IMR-90 (cell line): Measurements from ENCODE around the gene RHEX. TPM values are rescaled to one million over a fixed set of nuclear protein-coding genes. Genes with fewer than 3 reads are reported as not detected.
A peak's percentile ranks its signal among the peaks of the same experiment; 100 is the strongest.

Experiments
- ATAC-seq: fragments of 200-7000 bp; cut with Tn5 transposase; 2 replicates; pipeline ENCODE4 v1.9.1; 2020; ENCODE audit warnings: low read depth, mild to moderate bottlenecking, moderate library complexity
- BruUV-seq: library from RNA; stranded (reverse); fragments of 400-500 nt; replicated peaks from 2 replicates; lab custom pipeline; 2021; lab: Mats Ljungman, UMichigan
- CTCF ChIA-PET: fragments of 300-600 bp; formaldehyde crosslinking; extraction: SDS; loops from one replicate; lab custom pipeline; 2021; ENCODE audit warnings: antibody characterized with exemption; lab: Yijun Ruan, JAX
- POLR2A ChIA-PET: fragments of 300-600 bp; sonication (Branson Sonifier 250); formaldehyde crosslinking; loops from one replicate; lab custom pipeline; 2022; ENCODE audit warnings: antibody characterized with exemption; ENCODE audit not compliant: unreplicated experiment; lab: Charles Lee
- DNase-seq: peaks from one replicate; pipeline ENCODE4 v3.0.0; 2013
- H2AFZ ChIP-seq: replicated peaks from 2 replicates; pipeline ENCODE3; 2013; ENCODE audit warnings: low read length, mild to moderate bottlenecking; ENCODE audit not compliant: poor library complexity
- H2AK5ac ChIP-seq: 2 replicates; pipeline ENCODE4 v1.6.1; 2013; ENCODE audit warnings: low read depth, low read length, inconsistent platforms
- H2AK9ac ChIP-seq: replicated peaks from 2 replicates; pipeline ENCODE3; 2013; ENCODE audit warnings: mild to moderate bottlenecking, low read depth, low read length, moderate library complexity; ENCODE audit not compliant: poor library complexity
- H2BK120ac ChIP-seq: 2 replicates; pipeline ENCODE4 v1.6.1; 2013; ENCODE audit warnings: low read depth, low read length, inconsistent platforms
- H2BK15ac ChIP-seq: 3 replicates; pipeline ENCODE4 v1.6.1; 2013; ENCODE audit warnings: low read depth, low read length, inconsistent platforms
- H2BK20ac ChIP-seq: 2 replicates; pipeline ENCODE4 v1.6.1; 2013; ENCODE audit warnings: low read depth, mild to moderate bottlenecking, inconsistent platforms, low read length, moderate library complexity
- H2BK5ac ChIP-seq: 2 replicates; pipeline ENCODE4 v1.6.1; 2013; ENCODE audit warnings: mild to moderate bottlenecking, low read depth, low read length, inconsistent platforms; ENCODE audit not compliant: poor library complexity, severe bottlenecking
- H3K14ac ChIP-seq: replicated peaks from 2 replicates; pipeline ENCODE4 v1.6.1; 2013; ENCODE audit warnings: low read depth, low read length, inconsistent platforms
- H3K18ac ChIP-seq: 2 replicates; pipeline ENCODE4 v1.6.1; 2013; ENCODE audit warnings: low read depth, low read length, control low read depth
- H3K23ac ChIP-seq: 2 replicates; pipeline ENCODE4 v1.6.1; 2013; ENCODE audit warnings: low read depth, low read length, inconsistent platforms
- H3K27ac ChIP-seq: 2 replicates; pipeline ENCODE4 v1.5.1; 2013; ENCODE audit warnings: mild to moderate bottlenecking, control low read depth, low read length; ENCODE audit not compliant: insufficient read depth
- H3K27me3 ChIP-seq: 2 replicates; pipeline ENCODE4 v1.6.1; 2013; ENCODE audit warnings: low read length; ENCODE audit not compliant: control insufficient read depth, insufficient read depth
- H3K36me3 ChIP-seq: 2 replicates; pipeline ENCODE4 v1.6.1; 2013; ENCODE audit warnings: low read length, mixed read lengths; ENCODE audit not compliant: control insufficient read depth, insufficient read depth
- H3K4ac ChIP-seq: 2 replicates; pipeline ENCODE4 v1.6.1; 2013; ENCODE audit warnings: low read depth, low read length, inconsistent platforms
- H3K4me1 ChIP-seq: 2 replicates; pipeline ENCODE4 v1.6.1; 2013; ENCODE audit warnings: low read length, mixed read lengths; ENCODE audit not compliant: control insufficient read depth, insufficient read depth
- H3K4me2 ChIP-seq: 2 replicates; pipeline ENCODE4 v1.6.1; 2013; ENCODE audit warnings: low read depth, mild to moderate bottlenecking, control low read depth, low read length, moderate library complexity
- H3K4me3 ChIP-seq: 2 replicates; pipeline ENCODE4 v1.5.1; 2013; ENCODE audit warnings: low read depth, mild to moderate bottlenecking, control low read depth, low read length, moderate library complexity; ENCODE audit not compliant: insufficient read depth
- H3K56ac ChIP-seq: 2 replicates; pipeline ENCODE4 v1.6.1; 2013; ENCODE audit warnings: low read length, inconsistent platforms; ENCODE audit not compliant: insufficient read depth; ENCODE audit errors: extremely low read depth
- H3K79me1 ChIP-seq, 2 experiments: 2 replicates each; pipeline ENCODE4 v1.6.1; 2013; ENCODE audit warnings: low read length in 2 of 2, inconsistent platforms in 1 of 2, low read depth in 1 of 2
- H3K9ac ChIP-seq: 2 replicates; pipeline ENCODE4 v1.6.1; 2013; ENCODE audit warnings: low read depth, low read length, control low read depth
- H3K9me1 ChIP-seq: 2 replicates; pipeline ENCODE4 v1.6.1; 2013; ENCODE audit warnings: low read length, inconsistent platforms; ENCODE audit not compliant: insufficient read depth
- H3K9me3 ChIP-seq: 2 replicates; pipeline ENCODE4 v1.6.1; 2013; ENCODE audit warnings: low read length; ENCODE audit not compliant: control insufficient read depth, insufficient read depth
- H4K20me1 ChIP-seq: 2 replicates; pipeline ENCODE4 v1.6.1; 2013; ENCODE audit warnings: low read length, inconsistent platforms; ENCODE audit not compliant: insufficient read depth
- H4K5ac ChIP-seq: 2 replicates; pipeline ENCODE4 v1.6.1; 2013; ENCODE audit warnings: mild to moderate bottlenecking, low read depth, low read length, control low read depth
- H4K8ac ChIP-seq, 2 experiments: 2 replicates each; pipeline ENCODE4 v1.6.1; 2013; ENCODE audit warnings: low read depth in 2 of 2, low read length in 2 of 2, control low read depth in 1 of 2, inconsistent platforms in 1 of 2
- H4K91ac ChIP-seq: 2 replicates; pipeline ENCODE4 v1.6.1; 2013; ENCODE audit warnings: low read depth, low read length, inconsistent platforms; ENCODE audit not compliant: insufficient read depth
- FOS ChIP-seq: fragments of 150-350 bp; IDR thresholded peaks from 2 replicates; pipeline ENCODE4 v1.6.1; 2016; ENCODE audit warnings: low read depth, low read length
- MAFK ChIP-seq: IDR thresholded peaks from 2 replicates; pipeline ENCODE4 v1.6.1; 2012; ENCODE audit warnings: low read depth, low read length, improper control_type of control experiment
- NFE2L2 ChIP-seq: fragments of 150-350 bp; IDR thresholded peaks from 2 replicates; pipeline ENCODE4 v1.6.1; 2016; ENCODE audit warnings: low read depth, mild to moderate bottlenecking, low read length
- POLR2A ChIP-seq: IDR thresholded peaks from 2 replicates; pipeline ENCODE4 v1.6.1; 2012; ENCODE audit warnings: mild to moderate bottlenecking, low read depth, low read length
- RAD21 ChIP-seq: IDR thresholded peaks from 2 replicates; pipeline ENCODE4 v1.6.1; 2012; ENCODE audit warnings: low read length, improper control_type of control experiment
- SMC3 ChIP-seq: fragments of 150-350 bp; IDR thresholded peaks from 2 replicates; pipeline ENCODE4 v1.6.1; 2016; ENCODE audit warnings: low read depth, mild to moderate bottlenecking, antibody characterized with exemption, low read length, moderate library complexity
- USF2 ChIP-seq: fragments of 150-350 bp; IDR thresholded peaks from 2 replicates; pipeline ENCODE4 v1.6.1; 2017; ENCODE audit warnings: mild to moderate bottlenecking, antibody characterized with exemption, low read length, low read depth
- WGBS, 2 experiments: methylation state at CpG; one replicate each; pipeline versions ENCODE4 v1.1.5 to v1.1.7; 2013; ENCODE audit warnings: missing lambda C conversion rate in 2 of 2; ENCODE audit not compliant: insufficient read length in 1 of 2; ENCODE audit errors: extremely low coverage in 2 of 2; 5-methylcytosine and 5-hydroxymethylcytosine counted together
- dilution Hi-C: fragments of 300-500 bp; cut with HindIII; formaldehyde crosslinking; loops from one replicate; pipeline ENCODE4 v1.14.3; 2018; ENCODE audit warnings: low sequenced_read_pairs; ENCODE audit not compliant: unreplicated experiment
- in situ Hi-C: fragments of 300-500 bp; cut with MboI; formaldehyde crosslinking; loops from 3 replicates; pipeline ENCODE4 v1.14.3; 2019; ENCODE audit warnings: low sequenced_read_pairs, inconsistent platforms, mixed read lengths
- intact Hi-C: fragments of 100-400 bp; cut with micrococcal nuclease; formaldehyde crosslinking; loops from 2 replicates; pipeline ENCODE4 v1.10.0; 2022
- polyA plus RNA-seq, 3 experiments: library from polyadenylated mRNA; depleted of rRNA; stranded (reverse); fragments of >200 nt; gene quantifications; 2 replicates each; pipeline ENCODE4 v1.2.3, GENCODE V29; 2012; ENCODE audit warnings: low replicate concordance in 1 of 3
- total RNA-seq: library from RNA; depleted of rRNA; stranded (reverse); fragments of >200 nt; gene quantifications from 2 replicates; pipeline ENCODE4 v1.2.3, GENCODE V29; 2012

Gene RHEX
- total and polyA plus RNA-seq, 2 of the 4 experiments (the other 2 are of a cell fraction): not detected

- no peak overlapping the region for H3K27ac ChIP-seq
- no peak for ATAC-seq
- H2BK5ac ChIP-seq: no peak overlapping the region
- H3K4me3 ChIP-seq: no peak overlapping the region
- H4K91ac ChIP-seq: no peak overlapping the region
- no peak overlapping the region for H3K56ac ChIP-seq
- dilution Hi-C loops: no loop called here
- no peak overlapping the region for H4K8ac ChIP-seq
- no peak overlapping the region for H4K5ac ChIP-seq
- CTCF ChIA-PET: no interaction called here
- no peaks in the 10 kb centered on the region for H3K9me3 ChIP-seq
- no peak overlapping the region for H3K4ac ChIP-seq
- TF ChIP-seq FOS (no peak), SMC3 (no peak), RAD21 (no peak), USF2 (no peak), NFE2L2 (no peak), POLR2A (no peak), MAFK (no peak)
- no peak overlapping the region for H2BK120ac ChIP-seq
- no TSS peak for BruUV-seq
- H3K9me1 ChIP-seq: no peaks in the 10 kb centered on the region
- in situ Hi-C loops: loop anchor here (25.0 kb wide), 1 partner anchor 454 kb away; no protein-coding TSS in a partner anchor
- H3K23ac ChIP-seq: no peak overlapping the region
- H3K9ac ChIP-seq: no peak overlapping the region
- no peaks in the 10 kb centered on the region; the same call in 1 of the 2 replicates for H3K4me1 ChIP-seq
- no peak overlapping the region for H2AK5ac ChIP-seq
- peaks cover 49% of the 10 kb centered on the region for H3K27me3 ChIP-seq
- no peak overlapping the region for H2BK15ac ChIP-seq
- H2AK9ac ChIP-seq: no peak overlapping the region
- 74% methylated on average over 20 of the region's 25 CpGs; no CpG with 5 or more reads in 1 of the 2 experiments for WGBS, 2 experiments
- no peak overlapping the region for H3K18ac ChIP-seq
- intact Hi-C loops: no loop called here
- H3K79me1 ChIP-seq: no peaks in the 10 kb centered on the region
- no peaks in the 10 kb centered on the region for H3K36me3 ChIP-seq
- no peaks in the 10 kb centered on the region for H4K20me1 ChIP-seq
- no peak overlapping the region for H2BK20ac ChIP-seq
- no peak for DNase-seq
- peak overlapping the region; percentile 7 for H2AFZ ChIP-seq
- no peak overlapping the region for H3K4me2 ChIP-seq
- POLR2A ChIA-PET: no interaction called here
- H3K14ac ChIP-seq: no peak overlapping the region
Measured at GRCh38 chr1:206116191-206116872, 63.4 kb downstream of the RHEX start.
